Activated B cell treated with CpG ODN at 0.5 μM for 24 hours (primary cell): ENCODE results near the gene TFAP2C. TPM values are rescaled to one million over a fixed set of nuclear protein-coding genes. Genes with fewer than 3 reads are reported as not detected.

ENCODE experiments used
- ATAC-seq: fragments of 200-7000 bp; cut with Tn5 transposase; one replicate; pipeline ENCODE4 v1.10.0; 2021; ENCODE audit warnings: low read depth, mild to moderate bottlenecking, moderate library complexity
- CTCF ChIA-PET: fragments of 350-600 bp; sonication (Branson Sonifier 250); formaldehyde crosslinking; loops from one replicate; lab custom pipeline; 2021; ENCODE audit warnings: antibody characterized with exemption; lab: Charles Lee
- POLR2A ChIA-PET: fragments of 350-600 bp; sonication (Branson Sonifier 250); formaldehyde crosslinking; loops from one replicate; lab custom pipeline; 2021; ENCODE audit warnings: antibody characterized with exemption; lab: Charles Lee
- DNase-seq: peaks from one replicate; pipeline ENCODE4 v3.0.0; 2022
- H3K27ac Mint-ChIP-seq: one replicate; pipeline ENCODE4 v1.8.0; 2020; ENCODE audit warnings: mixed read lengths
- H3K27me3 Mint-ChIP-seq: one replicate; pipeline ENCODE4 v1.8.0; 2021; ENCODE audit warnings: mixed read lengths
- H3K36me3 Mint-ChIP-seq: one replicate; pipeline ENCODE4 v1.8.0; 2021; ENCODE audit warnings: low read depth, mixed read lengths
- H3K4me1 Mint-ChIP-seq: one replicate; pipeline ENCODE4 v1.8.0; 2021; ENCODE audit warnings: mixed read lengths
- H3K4me3 Mint-ChIP-seq: one replicate; pipeline ENCODE4 v1.8.0; 2020; ENCODE audit warnings: mild to moderate bottlenecking, mixed read lengths
- H3K9me3 Mint-ChIP-seq: one replicate; pipeline ENCODE4 v1.8.0; 2020; ENCODE audit warnings: mixed read lengths
- intact Hi-C: fragments of 100-400 bp; cut with micrococcal nuclease; formaldehyde crosslinking; loops from one replicate; pipeline ENCODE4 v1.15.1; 2024
- total RNA-seq: library from RNA; stranded (reverse); gene quantifications from 2 replicates; pipeline ENCODE4 v1.2.3, GENCODE V29; 2022
- TF ChIP-seq, protein P1 (sequence below): fragments of 200-600 bp; IDR thresholded peaks from one replicate; pipeline ENCODE4 v1.8.0; 2022; ENCODE audit warnings: antibody characterized with exemption, mild to moderate bottlenecking

Gene TFAP2C
- total RNA-seq, 1 donor from 2014 or later: not detected

GRCh38 chr20:56631318-56631989 is 2.3 kb downstream of the TFAP2C start:
- DNase-seq (no peak), ATAC-seq (no peak)
- POLR2A ChIA-PET: no interaction called here
- peaks cover 15% of the 10 kb centered on the region for H3K4me1 Mint-ChIP-seq
- H3K27ac Mint-ChIP-seq: no peak overlapping the region
- CTCF ChIA-PET: no interaction called here
- H3K4me3 Mint-ChIP-seq: no peak overlapping the region
- TF ChIP-seq, protein P1, sequence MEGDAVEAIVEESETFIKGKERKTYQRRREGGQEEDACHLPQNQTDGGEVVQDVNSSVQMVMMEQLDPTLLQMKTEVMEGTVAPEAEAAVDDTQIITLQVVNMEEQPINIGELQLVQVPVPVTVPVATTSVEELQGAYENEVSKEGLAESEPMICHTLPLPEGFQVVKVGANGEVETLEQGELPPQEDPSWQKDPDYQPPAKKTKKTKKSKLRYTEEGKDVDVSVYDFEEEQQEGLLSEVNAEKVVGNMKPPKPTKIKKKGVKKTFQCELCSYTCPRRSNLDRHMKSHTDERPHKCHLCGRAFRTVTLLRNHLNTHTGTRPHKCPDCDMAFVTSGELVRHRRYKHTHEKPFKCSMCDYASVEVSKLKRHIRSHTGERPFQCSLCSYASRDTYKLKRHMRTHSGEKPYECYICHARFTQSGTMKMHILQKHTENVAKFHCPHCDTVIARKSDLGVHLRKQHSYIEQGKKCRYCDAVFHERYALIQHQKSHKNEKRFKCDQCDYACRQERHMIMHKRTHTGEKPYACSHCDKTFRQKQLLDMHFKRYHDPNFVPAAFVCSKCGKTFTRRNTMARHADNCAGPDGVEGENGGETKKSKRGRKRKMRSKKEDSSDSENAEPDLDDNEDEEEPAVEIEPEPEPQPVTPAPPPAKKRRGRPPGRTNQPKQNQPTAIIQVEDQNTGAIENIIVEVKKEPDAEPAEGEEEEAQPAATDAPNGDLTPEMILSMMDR: no peak
- no peaks in the 10 kb centered on the region for H3K36me3 Mint-ChIP-seq
- no peaks in the 10 kb centered on the region for H3K9me3 Mint-ChIP-seq
- intact Hi-C loops: no loop called here
- peaks cover 52% of the 10 kb centered on the region for H3K27me3 Mint-ChIP-seq

GRCh38 chr20:56631990-56632327 is 2.9 kb downstream of the TFAP2C start:
- H3K4me3 Mint-ChIP-seq: no peak overlapping the region
- H3K27ac Mint-ChIP-seq: no peak overlapping the region
- no peaks in the 10 kb centered on the region for H3K9me3 Mint-ChIP-seq
- no peaks in the 10 kb centered on the region for H3K36me3 Mint-ChIP-seq
- intact Hi-C loops: no loop called here
- H3K4me1 Mint-ChIP-seq: peaks cover 15% of the 10 kb centered on the region
- ATAC-seq (no peak), DNase-seq (no peak)
- CTCF ChIA-PET: no interaction called here
- peaks cover 49% of the 10 kb centered on the region for H3K27me3 Mint-ChIP-seq
- TF ChIP-seq, protein P1: no peak
- POLR2A ChIA-PET: no interaction called here

- no peak overlapping the region for H3K4me3 Mint-ChIP-seq
- H3K27me3 Mint-ChIP-seq: peaks cover 34% of the 10 kb centered on the region
- no peak overlapping the region for H3K27ac Mint-ChIP-seq
- H3K4me1 Mint-ChIP-seq: peaks cover 5% of the 10 kb centered on the region
- H3K9me3 Mint-ChIP-seq: no peaks in the 10 kb centered on the region
- intact Hi-C loops: no loop called here
- TF ChIP-seq, protein P1: no peak
- POLR2A ChIA-PET: no interaction called here
- DNase-seq: no peak
- H3K36me3 Mint-ChIP-seq: no peaks in the 10 kb centered on the region
- CTCF ChIA-PET: no interaction called here
- no peak for ATAC-seq
Observed at GRCh38 chr20:56634307-56634706, 5.2 kb downstream of the TFAP2C start.

DNA sequence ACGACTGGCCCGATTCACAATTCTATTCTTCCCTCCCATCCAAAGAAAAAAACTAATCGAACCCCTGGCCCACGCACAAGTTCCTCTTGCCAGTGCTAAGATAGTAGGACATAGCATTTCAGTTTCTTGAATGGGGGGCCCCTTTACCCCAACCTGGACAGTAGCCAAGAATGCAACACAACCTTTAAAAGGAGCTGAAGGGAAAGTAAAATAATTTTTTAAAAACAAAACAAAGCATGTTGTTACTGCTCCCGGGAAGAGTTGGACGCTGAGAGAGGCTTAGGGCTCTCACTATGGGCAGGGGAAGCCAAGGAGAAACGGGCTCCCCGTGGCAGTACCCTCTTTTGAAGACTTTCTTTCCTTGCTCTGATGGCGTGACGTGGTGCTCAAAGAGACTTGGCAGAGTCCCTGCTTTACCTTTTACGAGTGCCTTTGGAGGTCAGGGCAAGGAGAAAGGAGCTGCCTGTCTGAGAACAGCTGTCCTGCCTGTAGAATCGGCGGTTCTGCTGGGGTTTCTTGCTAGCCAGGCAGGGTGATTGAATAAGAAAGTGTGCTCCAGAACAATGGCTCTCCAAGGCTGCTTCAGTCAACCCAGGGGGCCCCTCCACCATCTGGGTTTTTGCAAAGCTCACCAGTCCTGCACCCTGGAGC is 5.8 kb downstream of the TFAP2C start:
- ChIA-PET POLR2A (interaction anchor here (0.6 kb wide), 1 partner anchor 143 kb away, joined by 4 read pairs; no protein-coding TSS in a partner anchor), CTCF (no interaction called here)
- Mint-ChIP-seq H3K4me3 (no peak overlapping the region), H3K27ac (no peak overlapping the region), H3K4me1 (peaks cover 1% of the 10 kb centered on the region), H3K27me3 (peaks cover 31% of the 10 kb centered on the region), H3K9me3 (no peaks in the 10 kb centered on the region), H3K36me3 (no peaks in the 10 kb centered on the region)
- intact Hi-C loops: no loop called here
- TF ChIP-seq, protein P1: no peak
- DNase-seq: no peak
- no peak for ATAC-seq

DNA sequence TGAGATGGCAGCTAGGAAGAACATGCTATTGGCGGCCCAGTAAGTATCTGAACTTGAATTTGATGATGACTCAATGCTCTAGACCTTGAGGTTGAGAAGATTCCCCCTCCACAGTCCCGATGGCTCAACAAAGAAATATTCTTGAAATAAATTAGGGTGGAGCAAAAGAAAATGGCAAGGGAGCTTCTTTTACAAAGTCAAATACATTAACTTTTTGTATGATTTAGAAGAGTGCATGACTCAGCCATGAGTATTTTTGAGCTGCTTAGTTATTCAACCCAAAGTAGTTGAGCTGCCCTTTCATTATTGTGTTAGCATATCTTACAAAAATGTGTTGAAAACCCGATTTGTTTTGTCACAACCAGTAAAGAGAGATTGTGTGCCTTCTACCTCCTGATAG is 7.6 kb downstream of the TFAP2C start:
- TF ChIP-seq, protein P1: no peak

More for the DNA sequence above, 7.6 kb downstream of the TFAP2C start:
- H3K4me3 Mint-ChIP-seq: no peak overlapping the region
- ATAC-seq (no peak), DNase-seq (no peak)
- ChIA-PET CTCF (no interaction called here), POLR2A (no interaction called here)
- H3K36me3 Mint-ChIP-seq: no peaks in the 10 kb centered on the region
- no peaks in the 10 kb centered on the region for H3K9me3 Mint-ChIP-seq
- intact Hi-C loops: no loop called here
- no peaks in the 10 kb centered on the region for H3K4me1 Mint-ChIP-seq
- H3K27ac Mint-ChIP-seq: no peak overlapping the region
- H3K27me3 Mint-ChIP-seq: peaks cover 27% of the 10 kb centered on the region
